NCI-H1417 (cell line): ENCODE measurements around the gene KRT1.
"Not testable (repeated sequence)": the region's sequence is repeated elsewhere in the genome, so short reads cannot be mapped to it uniquely, and the experiment has no call there.

Experiments
- DNase-seq, 3 experiments: peaks; one replicate each; lab custom pipeline; 2025; lab: John Stamatoyannopoulos, UW

KRT1 gene

GRCh38 chr12:52682381-52682660 lies 2.1 kb upstream of the KRT1 start:
- DNase-seq, result no peak

GRCh38 chr12:52681526-52682380 lies 1.5 kb upstream of the KRT1 start:
- no peak for DNase-seq

GRCh38 chr12:52679875-52680274 lies 332 bp downstream of the KRT1 start:
- no peak for DNase-seq

GRCh38 chr12:52677671-52678070 lies 2.5 kb downstream of the KRT1 start:
- DNase-seq, result no peak

DNA sequence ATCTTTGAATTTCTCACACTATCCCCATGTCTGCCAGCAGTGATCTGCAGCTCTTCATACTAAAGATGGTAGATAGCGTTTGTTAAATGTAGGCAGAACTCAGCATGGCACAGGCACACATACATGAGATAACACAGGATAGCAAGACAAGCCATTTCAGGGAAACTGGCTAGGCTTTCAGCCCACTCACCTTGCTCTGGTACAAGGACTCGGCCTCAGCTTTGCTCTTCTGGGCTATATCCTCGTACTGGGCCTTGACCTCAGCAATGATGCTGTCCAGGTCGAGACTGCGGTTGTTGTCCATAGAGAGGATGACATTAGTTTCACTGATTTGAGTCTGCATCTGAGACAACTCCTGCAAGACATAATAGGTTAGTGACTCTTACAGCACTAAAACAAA lies 3.1 kb downstream of the KRT1 start:
- no peak for DNase-seq

DNA sequence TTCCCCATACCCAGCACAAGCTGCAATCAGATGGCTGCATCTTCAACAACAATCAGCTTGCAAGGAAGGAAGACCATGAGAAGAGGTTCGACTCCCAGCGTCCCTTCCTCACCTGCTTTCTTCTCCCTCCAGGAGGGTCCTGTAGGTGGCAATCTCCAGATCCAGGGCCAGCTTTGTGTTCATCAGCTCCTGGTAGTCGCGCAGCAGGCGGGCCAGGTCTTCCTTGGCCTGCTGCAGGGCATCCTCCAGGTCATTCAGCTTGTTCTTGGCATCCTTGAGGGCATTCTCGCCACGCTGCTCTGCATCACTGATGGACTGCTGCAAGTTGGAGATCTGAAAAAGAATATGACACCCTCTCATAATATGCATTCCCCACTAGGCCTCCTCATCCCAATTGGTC lies 4.0 kb downstream of the KRT1 start:
- DNase-seq, result no peak

GRCh38 chr12:52675301-52675701 lies 4.9 kb downstream of the KRT1 start:
- no peak for DNase-seq

- no peak for DNase-seq
Observed at GRCh38 chr12:52674433-52674775, 5.8 kb downstream of the KRT1 start.

GRCh38 chr12:52673713-52674432 lies 6.3 kb downstream of the KRT1 start:
- DNase-seq, result no peak

GRCh38 chr12:52673217-52673616 lies 7.0 kb downstream of the KRT1 start:
- DNase-seq, result no peak

DNA sequence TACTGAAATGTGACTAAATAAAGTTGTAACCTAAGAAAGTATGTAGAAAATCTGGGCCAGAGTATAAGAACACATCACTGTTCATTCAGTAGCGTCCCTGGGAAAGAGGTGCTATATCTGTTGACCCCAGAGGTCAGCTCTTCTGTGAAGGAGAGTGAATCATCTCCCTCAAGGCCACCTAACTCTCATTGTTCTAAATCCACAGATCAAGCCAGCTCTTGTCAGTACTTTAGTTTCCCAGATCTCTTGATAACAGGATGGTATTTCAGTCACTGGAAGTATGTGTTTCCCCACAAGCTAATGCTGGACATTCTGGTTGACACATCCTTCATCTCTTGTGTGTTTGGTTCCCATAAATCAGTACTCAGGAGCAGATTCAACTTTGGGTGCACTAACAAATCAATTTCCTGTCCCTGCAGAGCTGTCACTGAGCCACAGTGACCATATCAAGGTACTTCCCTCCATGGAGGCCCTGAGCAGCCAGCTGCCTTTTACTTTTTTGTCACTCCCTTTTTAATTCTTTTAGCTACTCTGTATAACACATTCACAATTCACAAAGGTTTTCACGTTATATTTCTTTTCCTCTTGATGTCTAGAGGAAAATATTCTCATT lies 7.8 kb downstream of the KRT1 start:
- no peak for DNase-seq

- no peak for DNase-seq
Observed at GRCh38 chr12:52670961-52671360, 9.2 kb downstream of the KRT1 start.

DNA sequence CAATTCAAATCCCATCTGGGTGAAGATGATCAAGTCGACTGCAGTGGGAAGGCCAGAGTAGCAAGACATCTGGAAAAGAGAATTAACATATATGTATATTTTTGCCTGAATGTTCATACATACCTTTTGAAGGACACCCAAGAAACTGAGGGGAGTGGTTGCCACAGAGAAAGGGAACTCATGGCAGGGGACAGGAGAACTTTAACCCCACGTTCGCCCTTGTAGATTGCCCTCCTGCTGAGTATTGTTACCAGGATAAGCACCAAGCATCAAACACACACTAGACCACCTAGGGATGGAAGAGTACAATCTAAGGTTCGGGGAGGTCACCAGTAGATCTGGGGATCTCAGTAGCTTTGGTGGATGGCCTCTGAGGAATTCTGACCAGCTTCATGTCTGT lies 9.7 kb downstream of the KRT1 start:
- DNase-seq, result no peak

GRCh38 chr12:52669941-52670340 lies 10.3 kb downstream of the KRT1 start:
- not testable (repeated sequence) for DNase-seq

DNA sequence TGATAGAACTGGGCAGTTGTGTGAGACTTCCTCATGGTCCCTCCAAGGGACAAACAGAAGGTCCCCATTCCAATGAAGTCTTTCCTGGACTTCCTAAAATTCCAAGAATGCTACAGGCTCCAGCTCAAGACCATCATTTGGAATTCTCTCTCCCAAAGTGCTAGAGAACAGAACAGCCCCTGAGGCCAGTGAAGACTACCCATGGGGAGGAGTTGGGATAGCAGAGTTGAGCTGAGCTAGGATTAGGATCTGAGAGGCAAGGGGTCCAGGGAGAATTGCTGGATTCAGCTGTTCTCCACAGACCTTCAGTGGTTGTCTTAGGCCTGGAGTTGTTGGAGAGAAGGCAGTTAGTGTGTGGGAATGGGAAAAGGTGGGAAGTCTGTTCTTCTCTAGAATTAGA lies 10.8 kb downstream of the KRT1 start:
- DNase-seq, result no peak

- no peak for DNase-seq
Observed at GRCh38 chr12:52667931-52668330, 12.3 kb downstream of the KRT1 start.

DNA sequence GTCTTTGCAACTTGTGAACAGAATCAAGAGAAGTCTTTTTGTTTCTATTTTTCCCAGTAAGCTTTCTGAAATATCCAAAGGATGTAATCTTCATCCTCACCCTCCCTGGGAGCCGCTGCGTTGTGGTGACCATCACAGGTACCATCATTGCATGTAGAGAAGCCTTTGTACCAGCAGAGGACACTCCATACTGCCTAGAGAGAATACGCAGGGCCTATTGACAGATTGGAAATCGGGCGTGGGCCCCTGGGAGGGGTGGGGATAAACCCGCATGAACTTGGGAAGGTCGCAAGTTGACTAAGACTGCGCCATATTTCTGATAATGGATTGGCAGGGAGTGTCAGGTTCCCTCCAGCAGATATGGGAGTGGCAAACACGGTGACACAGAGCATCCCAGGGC lies 12.7 kb downstream of the KRT1 start:
- DNase-seq, result peak in 1 of 3 experiments; percentile 15

DNA sequence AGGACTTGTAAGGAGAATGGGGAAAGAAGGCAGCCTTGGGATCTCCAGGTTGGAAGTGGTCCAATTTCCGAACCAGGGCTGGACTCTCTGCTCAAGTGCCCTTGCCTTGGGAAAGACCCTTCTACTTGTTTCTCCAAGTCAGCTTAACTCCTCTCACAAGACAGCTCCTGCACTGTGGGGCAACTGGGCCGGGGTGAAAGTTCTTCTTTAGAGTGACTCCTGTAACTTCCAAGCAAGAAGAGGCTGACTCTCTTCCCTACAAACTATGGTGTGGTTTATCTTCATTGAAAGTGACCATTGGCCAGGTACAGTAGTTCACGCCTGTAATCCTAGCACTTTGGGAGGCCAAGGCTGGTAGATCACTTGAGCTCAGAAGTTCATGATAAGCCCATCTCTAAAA lies 13.7 kb downstream of the KRT1 start:
- no peak for DNase-seq

GRCh38 chr12:52663420-52663819 lies 16.8 kb downstream of the KRT1 start:
- DNase-seq, result no peak

- DNase-seq, result no peak
Observed at GRCh38 chr12:52662918-52663229, 17.3 kb downstream of the KRT1 start.

DNA sequence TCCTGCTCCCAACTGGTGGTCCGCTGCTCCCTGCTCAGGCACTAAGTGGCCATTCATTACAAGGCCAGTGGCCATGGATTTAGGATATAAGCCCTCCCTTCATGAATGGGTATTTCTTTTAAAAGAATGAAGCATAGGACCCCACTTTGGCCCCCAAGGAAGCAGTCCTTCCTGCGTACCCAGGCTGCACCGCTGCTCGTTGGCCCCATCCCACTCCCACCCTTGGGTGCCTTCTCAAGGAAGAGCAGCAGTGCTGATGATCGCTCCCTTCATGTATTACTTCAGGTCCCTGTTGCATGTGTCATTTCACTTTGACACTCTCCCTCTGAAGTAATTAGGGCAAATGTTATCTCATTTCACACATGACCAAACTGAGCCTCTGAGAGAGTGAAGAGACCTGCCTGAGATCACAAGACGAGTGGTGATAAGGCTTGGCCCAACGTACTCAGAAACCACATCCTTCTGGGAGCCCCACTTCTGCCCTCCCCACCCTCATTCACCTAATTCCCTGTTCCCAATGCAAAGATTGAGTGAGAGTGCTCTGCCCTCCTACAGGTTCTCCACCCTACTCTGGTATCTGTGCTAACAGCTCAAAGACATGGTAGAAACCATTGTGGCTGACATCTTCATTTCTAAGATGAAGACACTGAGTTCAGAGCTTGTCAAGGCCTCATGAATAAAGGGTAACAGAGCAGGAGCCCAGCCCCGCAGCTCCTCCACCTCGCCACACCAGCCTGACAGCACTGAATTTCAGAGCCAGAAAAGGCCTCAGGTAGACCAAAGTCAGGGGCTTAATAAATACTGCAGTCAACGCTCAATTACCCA lies 17.9 kb downstream of the KRT1 start:
- DNase-seq, result no peak

DNA sequence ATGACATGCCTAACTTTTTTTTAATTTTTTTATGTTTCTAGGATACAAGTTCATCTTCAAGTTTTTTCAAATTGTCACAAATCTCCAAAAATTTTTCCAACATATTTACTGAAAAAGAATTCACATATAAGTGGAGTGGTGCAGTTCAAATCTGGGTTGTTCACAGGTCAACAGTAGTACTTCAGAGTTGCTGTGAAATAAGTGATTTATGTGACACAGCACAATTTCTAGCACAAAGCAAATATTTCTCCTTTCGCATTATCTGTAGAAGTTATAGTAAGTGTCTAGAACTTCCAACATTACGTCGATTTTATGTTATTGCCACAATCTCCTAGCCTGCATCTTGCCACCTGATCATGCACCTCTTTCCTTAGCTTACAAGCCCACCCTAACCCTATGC lies 18.5 kb downstream of the KRT1 start:
- no peak for DNase-seq
